Measurements from ENCODE around the gene UBE2B. TPM values are rescaled to one million over a fixed set of nuclear protein-coding genes. Genes with fewer than 3 reads are reported as not detected.
"Not testable (repeated sequence)": the region's sequence is repeated elsewhere in the genome, so short reads cannot be mapped to it uniquely, and the experiment has no call there.

The UBE2B gene
- total RNA-seq, 2 donors from 2014 or later, result 129 to 162 TPM

GRCh38 chr5:134410822-134411221 is 39.5 kb downstream of the UBE2B start:
- no peaks in the 10 kb centered on the region for H3K27me3 Mint-ChIP-seq (ENCODE audit: low read depth)
- H3K4me1 Mint-ChIP-seq (ENCODE audit: low read depth), result peaks cover 52% of the 10 kb centered on the region
- peak overlapping the region; percentile 89 for H3K27ac Mint-ChIP-seq
- no peak for ATAC-seq (replicated peaks in 1 of 2)
- peaks cover 0 to 6% of the 10 kb centered on the region in 2 donors for H3K36me3 Mint-ChIP-seq (ENCODE audit: insufficient read depth in 2 of 2)
- H3K9me3 Mint-ChIP-seq, result no peaks in the 10 kb centered on the region
- no peak for DNase-seq
- peak overlapping the region; percentile 96 to 98 for H3K4me3 Mint-ChIP-seq

GRCh38 chr5:134411228-134411545 is 39.8 kb downstream of the UBE2B start:
- H3K4me3 Mint-ChIP-seq, result peak overlapping the region; percentile 96 to 98
- DNase-seq (no peak), ATAC-seq (replicated peaks in 1 of 2) (no peak)
- H3K4me1 Mint-ChIP-seq (ENCODE audit: low read depth), result peaks cover 49% of the 10 kb centered on the region
- peak overlapping the region; percentile 89 for H3K27ac Mint-ChIP-seq
- no peaks in the 10 kb centered on the region for H3K27me3 Mint-ChIP-seq (ENCODE audit: low read depth)
- no peaks in the 10 kb centered on the region for H3K9me3 Mint-ChIP-seq
- peaks cover 0 to 6% of the 10 kb centered on the region in 2 donors for H3K36me3 Mint-ChIP-seq (ENCODE audit: insufficient read depth in 2 of 2)

- Mint-ChIP-seq H3K4me1 (ENCODE audit: low read depth) (peaks cover 43% of the 10 kb centered on the region), H3K4me3 (peak within 1 kb of the TSS; percentile 96 to 98), H3K27ac (peak within 1 kb of the TSS; percentile 89), H3K9me3 (no peaks in the 10 kb centered on the region), H3K36me3 (ENCODE audit: insufficient read depth in 2 of 2) (peaks cover 0 to 6% of the 10 kb centered on the region in 2 donors), H3K27me3 (ENCODE audit: low read depth) (no peaks in the 10 kb centered on the region)
- DNase-seq (peak; percentile 94 to 95), ATAC-seq (replicated peaks in 1 of 2) (peak; percentile 99)
Observed at GRCh38 chr5:134411546-134412266, 40.3 kb downstream of the UBE2B start, which contains the start of gene CDKN2AIPNL. TSS of gene CDKN2AIPNL (minus strand) at chr5:134411881. CDS start at chr5:134411854, 27 bp downstream.

GRCh38 chr5:134413046-134413445 is 41.7 kb downstream of the UBE2B start:
- peaks cover 0 to 1% of the 10 kb centered on the region in 2 donors for H3K36me3 Mint-ChIP-seq (ENCODE audit: insufficient read depth in 2 of 2)
- no peaks in the 10 kb centered on the region for H3K9me3 Mint-ChIP-seq
- peak overlapping the region; percentile 96 to 98 for H3K4me3 Mint-ChIP-seq
- ATAC-seq (replicated peaks in 1 of 2) (no peak), DNase-seq (no peak)
- peaks cover 34% of the 10 kb centered on the region for H3K4me1 Mint-ChIP-seq (ENCODE audit: low read depth)
- no peak overlapping the region for H3K27ac Mint-ChIP-seq
- no peaks in the 10 kb centered on the region for H3K27me3 Mint-ChIP-seq (ENCODE audit: low read depth)

- Mint-ChIP-seq H3K27ac (no peak overlapping the region), H3K36me3 (ENCODE audit: insufficient read depth in 2 of 2) (no peaks in the 10 kb centered on the region), H3K4me1 (ENCODE audit: low read depth) (peaks cover 3% of the 10 kb centered on the region), H3K9me3 (no peaks in the 10 kb centered on the region), H3K4me3 (no peak overlapping the region), H3K27me3 (ENCODE audit: low read depth) (no peaks in the 10 kb centered on the region)
- no peak for DNase-seq
- no peak for ATAC-seq (replicated peaks in 1 of 2)
Observed at GRCh38 chr5:134417707-134418106, 46.3 kb downstream of the UBE2B start.

- H3K36me3 Mint-ChIP-seq (ENCODE audit: insufficient read depth in 2 of 2), result no peaks in the 10 kb centered on the region
- H3K9me3 Mint-ChIP-seq, result no peaks in the 10 kb centered on the region
- no peak for DNase-seq
- H3K27ac Mint-ChIP-seq, result no peak overlapping the region
- H3K4me3 Mint-ChIP-seq, result no peak overlapping the region
- H3K4me1 Mint-ChIP-seq (ENCODE audit: low read depth), result no peaks in the 10 kb centered on the region
- no peak for ATAC-seq (replicated peaks in 1 of 2)
- H3K27me3 Mint-ChIP-seq (ENCODE audit: low read depth), result no peaks in the 10 kb centered on the region
Observed at GRCh38 chr5:134418958-134419357, 47.6 kb downstream of the UBE2B start.

- no peak for ATAC-seq (replicated peaks in 1 of 2)
- H3K36me3 Mint-ChIP-seq (ENCODE audit: insufficient read depth in 2 of 2), result no peaks in the 10 kb centered on the region
- H3K9me3 Mint-ChIP-seq, result no peaks in the 10 kb centered on the region
- H3K27me3 Mint-ChIP-seq (ENCODE audit: low read depth), result no peaks in the 10 kb centered on the region
- H3K4me3 Mint-ChIP-seq, result no peak overlapping the region
- no peak for DNase-seq
- no peaks in the 10 kb centered on the region for H3K4me1 Mint-ChIP-seq (ENCODE audit: low read depth)
- H3K27ac Mint-ChIP-seq, result no peak overlapping the region
Observed at GRCh38 chr5:134420343-134420742, 49.0 kb downstream of the UBE2B start.

- not testable (repeated sequence) for DNase-seq; H3K27me3 Mint-ChIP-seq (ENCODE audit: low read depth); H3K9me3 Mint-ChIP-seq; H3K4me3 Mint-ChIP-seq; H3K4me1 Mint-ChIP-seq (ENCODE audit: low read depth); H3K27ac Mint-ChIP-seq; ATAC-seq (replicated peaks in 1 of 2); H3K36me3 Mint-ChIP-seq (ENCODE audit: insufficient read depth in 2 of 2)
Observed at GRCh38 chr5:134421038-134421437, 49.7 kb downstream of the UBE2B start.

- Mint-ChIP-seq H3K36me3 (ENCODE audit: insufficient read depth in 2 of 2) (no peaks in the 10 kb centered on the region), H3K27ac (no peak overlapping the region), H3K4me3 (no peak overlapping the region), H3K4me1 (ENCODE audit: low read depth) (no peaks in the 10 kb centered on the region), H3K27me3 (ENCODE audit: low read depth) (no peaks in the 10 kb centered on the region), H3K9me3 (no peaks in the 10 kb centered on the region)
- no peak for ATAC-seq (replicated peaks in 1 of 2)
- no peak for DNase-seq
Observed at GRCh38 chr5:134422791-134423365, 51.5 kb downstream of the UBE2B start.

GRCh38 chr5:134423376-134423775 is 52.0 kb downstream of the UBE2B start:
- no peak overlapping the region for H3K4me3 Mint-ChIP-seq
- H3K27ac Mint-ChIP-seq, result no peak overlapping the region
- ATAC-seq (replicated peaks in 1 of 2) (no peak), DNase-seq (no peak)
- H3K9me3 Mint-ChIP-seq, result no peaks in the 10 kb centered on the region
- H3K4me1 Mint-ChIP-seq (ENCODE audit: low read depth), result no peaks in the 10 kb centered on the region
- no peaks in the 10 kb centered on the region for H3K27me3 Mint-ChIP-seq (ENCODE audit: low read depth)
- no peaks in the 10 kb centered on the region for H3K36me3 Mint-ChIP-seq (ENCODE audit: insufficient read depth in 2 of 2)

- Mint-ChIP-seq H3K27me3 (ENCODE audit: low read depth) (no peaks in the 10 kb centered on the region), H3K36me3 (ENCODE audit: insufficient read depth in 2 of 2) (no peaks in the 10 kb centered on the region), H3K27ac (no peak overlapping the region)
Observed at GRCh38 chr5:134426361-134426760, 55.0 kb downstream of the UBE2B start.

GRCh38 chr5:134427540-134428041 is 56.2 kb downstream of the UBE2B start:
- H3K9me3 Mint-ChIP-seq, result no peaks in the 10 kb centered on the region
- ATAC-seq (replicated peaks in 1 of 2) (no peak), DNase-seq (no peak)
- peaks cover 12% of the 10 kb centered on the region for H3K4me1 Mint-ChIP-seq (ENCODE audit: low read depth)
- H3K36me3 Mint-ChIP-seq (ENCODE audit: insufficient read depth in 2 of 2), result no peaks in the 10 kb centered on the region
- H3K4me3 Mint-ChIP-seq, result no peak overlapping the region
- no peaks in the 10 kb centered on the region for H3K27me3 Mint-ChIP-seq (ENCODE audit: low read depth)
- no peak overlapping the region for H3K27ac Mint-ChIP-seq

More at GRCh38 chr5:134426361-134426760, 55.0 kb downstream of the UBE2B start:
- ATAC-seq (replicated peaks in 1 of 2) (no peak), DNase-seq (no peak)
- no peaks in the 10 kb centered on the region for H3K9me3 Mint-ChIP-seq
- no peak overlapping the region for H3K4me3 Mint-ChIP-seq
- H3K4me1 Mint-ChIP-seq (ENCODE audit: low read depth), result no peaks in the 10 kb centered on the region

- ATAC-seq (replicated peaks in 1 of 2) (peak in 1 of 2 donors; percentile 41), DNase-seq (no peak)
- Mint-ChIP-seq H3K4me1 (ENCODE audit: low read depth) (peaks cover 28% of the 10 kb centered on the region), H3K36me3 (ENCODE audit: insufficient read depth in 2 of 2) (no peaks in the 10 kb centered on the region), H3K4me3 (no peak overlapping the region), H3K9me3 (no peaks in the 10 kb centered on the region), H3K27me3 (ENCODE audit: low read depth) (no peaks in the 10 kb centered on the region), H3K27ac (no peak overlapping the region)
Observed at GRCh38 chr5:134430001-134430569, 58.7 kb downstream of the UBE2B start.

Measured in activated T-cell treated with anti-CD3 and anti-CD28 coated beads, Interleukin-2, amount 50 U/mL, for 72 hours (primary cell).